ENCODE measurements around the gene CAB39.

- TF ChIP-seq POLR2A (IDR thresholded peaks at IDR 0.05; ENCODE audit: low read length) (no peak), GATA1 (IDR thresholded peaks at IDR 0.05; ENCODE audit: low read depth, low read length) (no peak)
Measured at GRCh38 chr2:230738924-230739323, 26.3 kb downstream of the CAB39 start.
